ENCODE measurements around the gene UBTF.

UBTF gene

GRCh38 chr17:44205962-44206824 lies 13.3 kb downstream of the UBTF start:
- H3K4me3 ChIP-seq (ENCODE audit: low read depth, low read length), result no peak overlapping the region
- H3K4me1 ChIP-seq (ENCODE audit: control insufficient read depth, insufficient read depth, low read length), result no peaks in the 10 kb centered on the region
- no peak overlapping the region for H3K27ac ChIP-seq (ENCODE audit: extremely low read depth, low read depth, low read length)
- CTCF ChIA-PET, result interaction anchor here (0.6 to 4.1 kb wide), 11 partner anchors 12 to 317 kb away, joined by 3 to 33 read pairs (median 3); partner anchors contain the start of gene UBTF
- H3K9me3 ChIP-seq (ENCODE audit: control insufficient read depth, insufficient read depth, low read depth, low read length), result no peaks in the 10 kb centered on the region
- POLR2A ChIA-PET, result interaction anchor here (0.6 to 1.2 kb wide), 5 partner anchors 15 to 351 kb away, joined by 3 to 4 read pairs (median 3); no protein-coding TSS in a partner anchor
- peaks cover 22 to 46% of the 10 kb centered on the region in 2 experiments; a peak in 2 of 3 replicates for H3K36me3 ChIP-seq (ENCODE audit: control insufficient read depth in 2 of 2, insufficient read depth in 1 of 2, low read length in 2 of 2)
- TF ChIP-seq ZNF837 (tag by site-specific recombination; IDR thresholded peaks at IDR 0.05) (no peak), PRDM6 (tag by site-specific recombination; IDR thresholded peaks at IDR 0.05) (no peak), KLF17 (tag by site-specific recombination; IDR thresholded peaks at IDR 0.05) (no peak), YY1 (tag by site-specific recombination; IDR thresholded peaks at IDR 0.05) (no peak), ZNF324 (tag by site-specific recombination; IDR thresholded peaks at IDR 0.05) (no peak), KLF8 (tag by site-specific recombination; IDR thresholded peaks at IDR 0.05) (0 out of 2 replicates have a peak, but pooled peaks have one; percentile 19), ZNF776 (tag by site-specific recombination; IDR thresholded peaks at IDR 0.05; ENCODE audit: borderline replicate concordance) (no peak), BCL6B (tag by site-specific recombination; IDR thresholded peaks at IDR 0.05) (no peak), KLF10 (tag by site-specific recombination; IDR thresholded peaks at IDR 0.05) (no peak), ZNF133 (tag by site-specific recombination; IDR thresholded peaks at IDR 0.05) (no peak), ZBTB17 (tag by site-specific recombination; IDR thresholded peaks at IDR 0.05) (0 out of 2 replicates have a peak, but pooled peaks have one; percentile 12), ZNF514 (tag by site-specific recombination; IDR thresholded peaks at IDR 0.05) (no peak), ZNF23 (tag by site-specific recombination; IDR thresholded peaks at IDR 0.05; ENCODE audit: borderline replicate concordance) (no peak), ZNF335 (tag by site-specific recombination; conservative IDR thresholded peaks at IDR 0.05) (0 out of 2 replicates have a peak, but pooled peaks have one; percentile 19), REPIN1 (tag by site-specific recombination; IDR thresholded peaks at IDR 0.05; ENCODE audit: low read depth) (no peak), ZNF416 (tag by site-specific recombination; IDR thresholded peaks at IDR 0.05) (no peak), ZFHX2 (tag by site-specific recombination; conservative IDR thresholded peaks at IDR 0.05) (no peak), ZNF777 (tag by site-specific recombination; IDR thresholded peaks at IDR 0.05; ENCODE audit: borderline replicate concordance) (no peak), TRIM28 (IDR thresholded peaks at IDR 0.05; ENCODE audit: borderline replicate concordance, low read length) (no peak), KLF16 (tag by site-specific recombination; IDR thresholded peaks at IDR 0.05) (no peak), ZNF311 (tag by site-specific recombination; IDR thresholded peaks at IDR 0.05; ENCODE audit: borderline replicate concordance) (no peak), IKZF3 (tag by site-specific recombination; IDR thresholded peaks at IDR 0.05) (no peak), ZNF600 (tag by site-specific recombination; IDR thresholded peaks at IDR 0.05) (peak; percentile 22; the same call in 1 of the 2 replicates), ZNF202 (tag by site-specific recombination; IDR thresholded peaks at IDR 0.05; ENCODE audit: borderline replicate concordance) (no peak), ZNF391 (tag by site-specific recombination; IDR thresholded peaks at IDR 0.05; ENCODE audit: borderline replicate concordance, low read depth) (no peak)
- TF ChIP-seq, protein P1, sequence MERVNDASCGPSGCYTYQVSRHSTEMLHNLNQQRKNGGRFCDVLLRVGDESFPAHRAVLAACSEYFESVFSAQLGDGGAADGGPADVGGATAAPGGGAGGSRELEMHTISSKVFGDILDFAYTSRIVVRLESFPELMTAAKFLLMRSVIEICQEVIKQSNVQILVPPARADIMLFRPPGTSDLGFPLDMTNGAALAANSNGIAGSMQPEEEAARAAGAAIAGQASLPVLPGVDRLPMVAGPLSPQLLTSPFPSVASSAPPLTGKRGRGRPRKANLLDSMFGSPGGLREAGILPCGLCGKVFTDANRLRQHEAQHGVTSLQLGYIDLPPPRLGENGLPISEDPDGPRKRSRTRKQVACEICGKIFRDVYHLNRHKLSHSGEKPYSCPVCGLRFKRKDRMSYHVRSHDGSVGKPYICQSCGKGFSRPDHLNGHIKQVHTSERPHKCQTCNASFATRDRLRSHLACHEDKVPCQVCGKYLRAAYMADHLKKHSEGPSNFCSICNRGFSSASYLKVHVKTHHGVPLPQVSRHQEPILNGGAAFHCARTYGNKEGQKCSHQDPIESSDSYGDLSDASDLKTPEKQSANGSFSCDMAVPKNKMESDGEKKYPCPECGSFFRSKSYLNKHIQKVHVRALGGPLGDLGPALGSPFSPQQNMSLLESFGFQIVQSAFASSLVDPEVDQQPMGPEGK (tag by site-specific recombination; IDR thresholded peaks at IDR 0.05), result 0 out of 2 replicates have a peak, but pooled peaks have one; percentile 16
- TF ChIP-seq, protein P2, sequence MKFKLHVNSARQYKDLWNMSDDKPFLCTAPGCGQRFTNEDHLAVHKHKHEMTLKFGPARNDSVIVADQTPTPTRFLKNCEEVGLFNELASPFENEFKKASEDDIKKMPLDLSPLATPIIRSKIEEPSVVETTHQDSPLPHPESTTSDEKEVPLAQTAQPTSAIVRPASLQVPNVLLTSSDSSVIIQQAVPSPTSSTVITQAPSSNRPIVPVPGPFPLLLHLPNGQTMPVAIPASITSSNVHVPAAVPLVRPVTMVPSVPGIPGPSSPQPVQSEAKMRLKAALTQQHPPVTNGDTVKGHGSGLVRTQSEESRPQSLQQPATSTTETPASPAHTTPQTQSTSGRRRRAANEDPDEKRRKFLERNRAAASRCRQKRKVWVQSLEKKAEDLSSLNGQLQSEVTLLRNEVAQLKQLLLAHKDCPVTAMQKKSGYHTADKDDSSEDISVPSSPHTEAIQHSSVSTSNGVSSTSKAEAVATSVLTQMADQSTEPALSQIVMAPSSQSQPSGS (tag by site-specific recombination; IDR thresholded peaks at IDR 0.05; ENCODE audit: low read depth), result no peak
- TF ChIP-seq, protein P3, sequence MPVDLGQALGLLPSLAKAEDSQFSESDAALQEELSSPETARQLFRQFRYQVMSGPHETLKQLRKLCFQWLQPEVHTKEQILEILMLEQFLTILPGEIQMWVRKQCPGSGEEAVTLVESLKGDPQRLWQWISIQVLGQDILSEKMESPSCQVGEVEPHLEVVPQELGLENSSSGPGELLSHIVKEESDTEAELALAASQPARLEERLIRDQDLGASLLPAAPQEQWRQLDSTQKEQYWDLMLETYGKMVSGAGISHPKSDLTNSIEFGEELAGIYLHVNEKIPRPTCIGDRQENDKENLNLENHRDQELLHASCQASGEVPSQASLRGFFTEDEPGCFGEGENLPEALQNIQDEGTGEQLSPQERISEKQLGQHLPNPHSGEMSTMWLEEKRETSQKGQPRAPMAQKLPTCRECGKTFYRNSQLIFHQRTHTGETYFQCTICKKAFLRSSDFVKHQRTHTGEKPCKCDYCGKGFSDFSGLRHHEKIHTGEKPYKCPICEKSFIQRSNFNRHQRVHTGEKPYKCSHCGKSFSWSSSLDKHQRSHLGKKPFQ (tag by site-specific recombination; IDR thresholded peaks at IDR 0.05), result no peak

Data from HEK293 (cell line).